GM15510 (cell line): ENCODE results near the gene TXLNB.

Experiments
- POLR2A ChIP-seq: IDR thresholded peaks from 3 replicates; pipeline ENCODE4 v1.6.1; 2011; ENCODE audit warnings: borderline replicate concordance; ENCODE audit not compliant: insufficient read length; ENCODE audit errors: extremely low read depth

TXLNB gene

DNA sequence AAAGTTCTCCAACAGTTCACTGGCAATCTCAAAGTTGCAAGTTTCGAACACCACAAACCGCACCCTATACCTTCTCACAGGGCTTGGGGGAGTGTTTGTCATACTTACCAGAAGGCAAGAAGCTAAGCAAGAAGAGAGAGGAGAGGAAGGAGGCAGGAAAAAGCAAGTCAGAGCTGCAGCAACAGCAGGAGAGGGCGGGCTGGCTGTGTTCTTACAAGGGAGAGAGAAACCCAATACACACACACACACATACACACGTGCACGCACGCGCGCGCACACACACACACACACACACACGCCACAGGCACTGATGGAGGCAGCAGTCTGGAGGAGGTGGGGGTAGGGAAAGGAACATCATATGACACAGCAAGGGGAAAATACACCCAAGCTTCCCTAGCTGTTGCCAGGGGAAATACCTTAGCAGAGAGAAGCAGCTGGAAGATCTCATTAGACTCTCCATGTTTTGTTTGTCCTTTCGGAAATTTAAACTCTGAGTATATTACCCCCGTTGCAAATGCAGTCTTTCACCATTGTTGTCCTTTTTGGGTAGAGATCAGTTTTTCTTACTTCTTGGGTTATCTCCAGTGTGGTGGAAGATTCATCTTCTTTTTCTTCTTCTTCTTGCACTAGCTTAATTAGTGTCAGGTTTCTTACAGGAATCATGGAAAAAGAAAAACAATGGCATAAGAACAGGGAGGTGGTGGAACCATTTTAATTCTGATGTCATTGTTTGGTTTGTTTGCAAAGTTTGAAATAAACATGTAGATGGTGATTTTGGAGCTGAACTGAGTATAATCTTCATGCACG lies at the start of gene TXLNB:
TXLNB (minus strand) TSS at position 186 of the 807 bp plus-strand sequence. CDS start 3,099 bp downstream, outside the sequence.
- TF ChIP-seq POLR2A: peak; percentile 32

DNA sequence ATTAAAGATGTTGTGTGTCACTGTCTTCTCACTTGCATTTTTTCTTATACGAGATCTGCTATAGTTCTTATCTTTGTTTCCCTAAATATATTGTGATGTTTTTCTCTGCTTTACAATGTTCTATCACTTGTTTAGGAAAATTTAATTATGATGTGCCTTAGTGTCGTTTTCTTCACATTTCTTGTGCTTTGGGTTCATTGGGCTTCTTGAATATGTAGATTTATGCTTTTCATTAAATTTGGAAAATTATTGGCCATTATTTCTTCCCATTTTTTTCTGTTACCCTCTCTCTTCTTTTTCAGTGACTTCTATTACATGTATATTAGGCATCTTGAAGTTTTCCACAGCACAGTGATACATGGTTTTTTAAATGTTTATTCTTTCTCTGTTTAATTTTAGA lies 49.3 kb upstream of the TXLNB start:
- TF ChIP-seq POLR2A: no peak

DNA sequence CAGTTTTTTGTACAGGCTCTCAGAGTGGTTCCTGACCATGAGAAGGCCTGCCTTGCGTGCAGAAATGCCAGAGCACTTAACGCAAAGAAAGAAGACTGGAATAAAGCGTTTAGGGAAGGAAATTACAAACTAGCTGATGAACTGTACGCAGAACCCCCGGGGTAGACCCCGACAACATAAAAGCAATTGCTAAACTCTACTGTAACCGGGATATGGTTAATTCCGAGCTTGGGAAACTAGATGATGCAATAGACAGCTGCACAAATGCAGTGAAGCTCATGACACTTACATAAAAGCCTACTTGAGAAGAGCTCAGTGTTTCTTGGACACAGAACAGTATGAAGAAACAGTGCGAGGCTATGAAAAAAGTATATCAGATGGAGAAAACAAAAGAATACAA lies 47.0 kb upstream of the TXLNB start:
- TF ChIP-seq POLR2A: no peak

DNA sequence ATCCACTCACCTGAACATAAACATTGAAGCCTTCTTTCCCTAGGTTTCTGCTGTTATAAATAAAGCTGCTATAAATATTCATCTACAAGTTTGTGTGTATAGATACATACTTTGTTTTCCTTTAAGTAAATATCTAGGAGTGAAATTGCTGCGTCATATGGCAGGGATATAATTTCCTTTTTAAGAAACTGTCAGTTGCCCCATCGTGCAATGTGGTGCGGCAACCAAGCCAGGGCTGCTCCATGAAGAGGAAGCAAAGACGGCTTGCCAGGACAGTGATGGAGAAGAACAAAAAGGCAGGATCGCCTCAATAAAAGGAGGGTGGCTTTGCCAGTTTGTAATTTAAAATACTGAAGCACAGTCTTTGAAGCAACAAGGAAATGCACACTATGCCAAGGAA lies 46.0 kb upstream of the TXLNB start:
- no peak for TF ChIP-seq POLR2A

GRCh38 chr6:139337001-139337400 lies 45.2 kb upstream of the TXLNB start:
- no peak for TF ChIP-seq POLR2A

- no peak for TF ChIP-seq POLR2A
Measured at GRCh38 chr6:139336488-139336887, 44.7 kb upstream of the TXLNB start.

DNA sequence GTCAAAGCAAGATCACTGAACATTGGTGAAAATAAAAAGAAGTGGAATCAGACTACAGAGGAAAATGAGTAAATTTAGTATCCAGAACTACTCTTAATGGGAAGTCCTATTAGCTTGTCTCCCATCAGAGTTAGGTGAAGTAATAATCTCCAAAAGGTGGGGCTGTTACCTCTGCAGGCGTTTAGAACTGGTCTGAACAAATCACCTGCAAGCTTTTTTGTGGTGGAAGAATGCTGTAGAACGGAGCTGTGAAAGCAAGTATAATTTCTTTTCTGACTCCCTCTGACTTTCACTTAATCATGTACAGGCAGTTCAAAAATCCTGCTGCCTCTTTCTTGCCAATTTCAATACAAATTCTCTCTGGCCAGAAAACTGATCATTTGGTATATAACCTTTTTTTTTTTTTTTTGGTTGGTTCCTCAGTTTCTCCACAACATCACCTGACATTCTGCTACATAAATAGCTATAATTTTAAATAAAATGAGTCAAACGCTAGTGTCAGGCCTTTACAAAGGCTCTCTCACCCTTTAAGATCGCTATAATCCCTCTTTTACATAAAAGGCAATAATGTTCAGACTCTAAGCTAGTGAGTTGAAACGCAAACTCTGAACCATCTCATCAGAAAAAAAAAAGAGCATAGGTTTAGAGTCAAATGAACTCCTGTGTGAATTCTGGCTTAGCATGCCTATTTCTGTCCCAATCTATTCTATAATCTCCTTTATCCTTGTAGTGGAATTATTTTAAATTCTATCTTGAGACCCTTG lies 43.8 kb upstream of the TXLNB start:
- TF ChIP-seq POLR2A: no peak

DNA sequence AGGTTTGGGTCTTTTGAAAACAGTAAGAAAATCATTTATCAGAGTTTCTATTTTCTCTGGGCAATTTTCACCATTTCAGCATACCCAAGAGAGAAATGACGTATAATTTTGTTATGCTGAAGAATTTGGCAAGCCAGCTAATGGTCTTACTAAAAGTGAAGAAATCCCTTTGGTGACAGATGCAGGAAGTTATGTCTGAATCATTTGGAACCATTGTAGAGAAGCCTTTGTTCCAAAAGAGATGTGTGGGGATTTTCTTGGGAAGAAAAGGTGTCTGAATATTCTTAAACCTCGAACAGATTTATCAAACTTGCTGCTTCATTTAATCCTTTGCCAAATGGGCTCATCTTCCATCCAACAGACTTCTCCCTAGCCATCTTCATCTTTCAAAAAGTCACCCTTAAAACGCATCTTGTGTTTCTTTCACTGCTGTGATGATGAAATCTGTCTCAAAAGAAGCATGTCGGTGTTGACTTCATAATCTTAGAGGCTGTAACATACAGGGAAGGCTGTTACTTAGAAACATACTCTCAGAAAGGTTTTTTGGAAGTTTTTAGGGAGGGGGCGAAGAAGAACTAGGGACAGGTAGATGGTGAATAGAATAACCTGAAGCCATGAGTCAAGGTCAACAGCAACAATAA lies 43.1 kb upstream of the TXLNB start:
- no peak for TF ChIP-seq POLR2A

DNA sequence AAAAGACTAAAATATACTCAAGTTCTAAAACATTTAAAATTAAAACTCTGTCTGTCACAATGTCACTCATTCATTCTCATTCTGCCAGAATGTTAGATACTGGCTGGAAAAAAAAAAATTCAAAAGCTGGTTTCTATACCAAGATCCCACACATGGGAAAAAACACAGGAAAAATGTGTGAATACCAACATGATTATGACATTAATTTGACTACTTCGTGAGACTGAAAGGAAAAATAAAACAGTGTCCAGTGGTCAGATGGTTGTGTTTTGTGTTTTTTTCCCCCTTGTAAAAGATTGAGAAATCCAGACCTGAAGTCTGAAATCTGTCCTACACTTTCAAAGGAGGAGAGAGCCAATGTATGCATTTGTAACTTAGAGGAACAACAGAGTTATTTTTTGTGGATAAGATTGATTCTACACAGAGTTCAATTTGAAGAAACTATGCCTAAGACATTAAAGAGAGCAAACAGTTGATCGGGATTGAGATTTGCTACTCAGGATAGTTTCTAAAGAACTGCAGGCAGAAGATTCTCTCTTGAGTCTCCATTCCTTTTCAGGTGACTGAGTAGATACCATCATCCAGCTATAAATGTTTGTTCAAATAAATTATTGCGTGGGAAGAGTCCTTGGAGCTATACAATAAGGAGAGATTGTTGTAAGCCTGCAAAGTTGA lies 39.2 kb upstream of the TXLNB start:
- TF ChIP-seq POLR2A: no peak

GRCh38 chr6:139330306-139330705 lies 38.5 kb upstream of the TXLNB start:
- no peak for TF ChIP-seq POLR2A

GRCh38 chr6:139329224-139329623 lies 37.4 kb upstream of the TXLNB start:
- no peak for TF ChIP-seq POLR2A

- no peak for TF ChIP-seq POLR2A
Measured at GRCh38 chr6:139327038-139327437, 35.2 kb upstream of the TXLNB start.

- TF ChIP-seq POLR2A: no peak
Measured at GRCh38 chr6:139325686-139326085, 33.9 kb upstream of the TXLNB start.

- no peak for TF ChIP-seq POLR2A
Measured at GRCh38 chr6:139325125-139325524, 33.3 kb upstream of the TXLNB start.

DNA sequence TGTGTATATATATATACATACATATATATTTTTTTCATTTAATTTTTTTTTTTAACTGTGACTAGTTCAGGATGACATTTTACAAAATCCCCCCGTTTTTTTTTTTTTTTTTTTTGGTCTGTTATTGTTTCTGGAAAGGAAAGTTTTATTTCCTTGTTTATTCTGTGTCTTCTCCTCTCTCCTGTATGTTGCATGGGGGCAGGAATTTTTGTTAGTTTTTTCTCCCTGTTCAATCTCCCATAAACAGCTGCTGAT lies 32.4 kb upstream of the TXLNB start:
- no peak for TF ChIP-seq POLR2A
